ENCODE results near the gene OST4.
A peak's percentile ranks its signal among the peaks of the same experiment; 100 is the strongest.

GRCh38 chr2:27032495-27033252, 38.8 kb downstream of the OST4 start, which contains the start of gene TMEM214:
- TF ChIP-seq CTCF (IDR thresholded peaks at IDR 0.05) = peak in 3 of 6 experiments; percentile 19 to 42 (median 35)
- peak; percentile 67 to 70 for TF ChIP-seq POLR2A (IDR thresholded peaks at IDR 0.05)

Data from adrenal gland (tissue), 5 donors.